GM18868 (cell line): ENCODE results near the gene NOPCHAP1.
A peak's percentile ranks its signal among the peaks of the same experiment; 100 is the strongest.

ENCODE experiments used
- ATAC-seq: cut with Tn5 transposase; IDR thresholded peaks from one replicate; pipeline ENCODE4 v1.9.1; 2021; ENCODE audit warnings: mild to moderate bottlenecking, moderate library complexity; ENCODE audit not compliant: unreplicated experiment

NOPCHAP1 gene

DNA sequence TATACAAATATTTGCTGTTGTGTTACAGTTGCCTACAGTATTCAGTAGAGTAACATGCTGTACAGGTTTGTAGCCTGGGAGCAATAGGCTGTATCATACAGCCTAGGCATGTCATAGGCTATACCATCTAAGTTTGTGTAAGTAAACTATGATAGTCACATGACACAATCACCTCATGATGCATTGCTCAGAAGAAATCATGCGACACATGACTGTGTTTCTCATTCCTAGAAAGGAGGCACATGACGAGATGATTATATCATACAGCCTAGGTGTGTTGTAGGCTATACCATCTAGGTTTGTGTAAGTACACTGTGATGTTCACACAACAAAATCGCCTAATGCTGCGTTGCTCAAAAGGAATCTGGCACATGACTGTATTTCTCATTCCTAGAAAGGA lies 31.9 kb downstream of the NOPCHAP1 start:
- ATAC-seq: no peak

DNA sequence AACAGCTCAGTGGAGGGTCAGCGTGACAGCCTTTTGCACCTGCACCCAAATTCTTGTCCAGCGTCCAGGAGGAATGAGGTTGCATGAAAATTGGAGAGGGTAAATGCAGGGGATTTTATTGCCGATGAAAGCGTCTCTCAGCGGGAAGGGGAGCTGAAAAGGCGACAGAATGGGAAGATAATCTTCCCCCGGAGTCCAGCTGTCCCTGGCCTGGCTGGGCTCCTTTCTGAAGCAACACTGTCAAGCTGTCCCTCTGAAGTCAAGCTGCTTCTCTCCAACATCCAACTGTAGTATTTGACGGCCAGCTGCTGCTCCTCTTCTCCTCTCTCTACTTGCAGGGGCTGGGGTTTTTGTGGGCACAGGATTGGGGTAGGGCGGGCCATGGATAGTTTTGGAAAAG lies 32.7 kb downstream of the NOPCHAP1 start:
- no peak for ATAC-seq

DNA sequence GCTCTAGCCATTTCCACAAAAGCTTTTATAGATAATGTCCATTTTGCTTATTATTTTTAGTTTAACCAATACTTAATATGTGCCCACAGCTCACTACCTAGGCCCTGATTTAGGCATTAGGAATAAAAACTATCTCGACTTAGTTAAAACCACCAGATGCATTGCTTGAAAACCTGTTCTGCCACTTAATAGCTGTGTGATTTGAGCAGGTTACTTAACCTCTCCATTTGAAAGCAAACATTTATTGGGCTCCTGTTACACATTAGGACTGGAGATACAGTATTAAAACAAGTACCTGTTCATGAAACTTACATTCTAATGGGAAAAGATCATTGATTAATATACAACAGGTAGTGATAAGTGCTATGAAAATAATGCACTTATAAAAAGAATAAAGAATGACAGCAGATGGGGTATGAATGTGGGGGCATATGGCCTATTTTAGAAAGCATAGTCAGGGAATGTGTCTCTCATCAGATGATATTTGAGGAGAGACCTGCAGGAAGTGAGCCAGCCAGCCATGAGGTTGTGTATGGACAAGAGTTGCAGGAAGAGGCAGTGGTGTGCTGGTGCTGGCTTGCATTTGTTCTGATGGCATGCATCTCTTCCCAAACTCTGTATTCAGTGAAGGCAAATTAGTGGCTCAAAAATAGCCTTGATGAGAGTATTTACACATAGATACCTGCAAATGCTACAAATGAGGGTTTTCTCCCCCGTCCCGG lies 34.3 kb downstream of the NOPCHAP1 start:
- ATAC-seq: no peak

DNA sequence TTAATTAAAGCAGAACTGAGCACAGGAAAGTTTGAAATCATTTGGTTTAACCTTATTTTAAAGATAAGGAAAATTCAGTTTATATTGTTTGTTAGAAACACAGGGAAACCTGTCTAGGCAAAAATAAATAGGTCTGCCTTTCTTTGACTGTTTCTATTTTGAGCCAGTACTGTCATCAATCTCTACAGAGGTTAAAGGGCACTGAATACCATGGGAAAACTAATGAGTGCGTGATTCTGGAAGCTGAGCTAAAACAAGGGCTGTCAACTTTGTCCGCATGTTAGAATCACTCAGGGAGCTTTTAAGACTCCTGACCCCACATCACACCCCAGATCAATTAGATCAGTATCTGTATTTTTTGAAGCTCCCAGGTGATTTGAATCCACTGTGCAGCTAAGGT lies 38.8 kb downstream of the NOPCHAP1 start:
- no peak for ATAC-seq

DNA sequence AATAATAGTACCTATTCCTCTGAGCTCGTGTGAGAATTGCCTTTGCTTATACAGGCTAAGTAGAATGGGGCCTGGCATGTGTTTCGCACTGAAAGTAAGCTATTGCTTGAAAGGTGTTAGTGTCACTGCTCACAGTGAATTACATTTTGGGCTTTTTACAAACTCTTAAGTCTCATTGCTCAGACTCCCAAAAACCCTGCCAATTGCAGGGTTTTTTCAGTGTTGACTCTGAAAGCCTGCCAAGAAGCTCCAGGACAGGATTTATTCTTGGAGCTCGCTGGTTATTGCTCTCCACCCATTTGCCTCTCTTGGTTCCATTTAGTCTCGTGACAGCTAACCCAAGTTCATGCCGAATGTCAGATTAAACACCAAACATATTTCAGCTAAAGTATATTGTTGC lies 39.8 kb downstream of the NOPCHAP1 start:
- ATAC-seq: no peak

DNA sequence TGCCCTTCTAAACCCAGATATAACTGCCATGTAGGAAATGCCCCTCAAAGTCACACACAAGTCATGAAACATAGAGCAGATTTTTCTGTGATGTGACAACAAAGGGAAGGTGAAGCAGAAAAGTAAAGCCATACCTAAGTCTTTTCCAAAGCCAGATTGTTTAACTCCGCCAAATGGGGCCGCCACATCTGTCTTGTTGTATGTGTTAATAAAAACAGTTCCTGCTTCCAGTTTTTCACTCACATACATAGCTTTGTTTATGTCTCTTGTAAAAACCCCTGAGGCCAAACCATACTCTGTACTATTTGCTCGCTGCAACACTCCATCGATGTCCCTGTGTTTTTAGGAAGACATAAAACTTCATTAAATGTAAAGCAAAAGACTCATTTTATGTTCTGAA lies 40.3 kb downstream of the NOPCHAP1 start:
- no peak for ATAC-seq

DNA sequence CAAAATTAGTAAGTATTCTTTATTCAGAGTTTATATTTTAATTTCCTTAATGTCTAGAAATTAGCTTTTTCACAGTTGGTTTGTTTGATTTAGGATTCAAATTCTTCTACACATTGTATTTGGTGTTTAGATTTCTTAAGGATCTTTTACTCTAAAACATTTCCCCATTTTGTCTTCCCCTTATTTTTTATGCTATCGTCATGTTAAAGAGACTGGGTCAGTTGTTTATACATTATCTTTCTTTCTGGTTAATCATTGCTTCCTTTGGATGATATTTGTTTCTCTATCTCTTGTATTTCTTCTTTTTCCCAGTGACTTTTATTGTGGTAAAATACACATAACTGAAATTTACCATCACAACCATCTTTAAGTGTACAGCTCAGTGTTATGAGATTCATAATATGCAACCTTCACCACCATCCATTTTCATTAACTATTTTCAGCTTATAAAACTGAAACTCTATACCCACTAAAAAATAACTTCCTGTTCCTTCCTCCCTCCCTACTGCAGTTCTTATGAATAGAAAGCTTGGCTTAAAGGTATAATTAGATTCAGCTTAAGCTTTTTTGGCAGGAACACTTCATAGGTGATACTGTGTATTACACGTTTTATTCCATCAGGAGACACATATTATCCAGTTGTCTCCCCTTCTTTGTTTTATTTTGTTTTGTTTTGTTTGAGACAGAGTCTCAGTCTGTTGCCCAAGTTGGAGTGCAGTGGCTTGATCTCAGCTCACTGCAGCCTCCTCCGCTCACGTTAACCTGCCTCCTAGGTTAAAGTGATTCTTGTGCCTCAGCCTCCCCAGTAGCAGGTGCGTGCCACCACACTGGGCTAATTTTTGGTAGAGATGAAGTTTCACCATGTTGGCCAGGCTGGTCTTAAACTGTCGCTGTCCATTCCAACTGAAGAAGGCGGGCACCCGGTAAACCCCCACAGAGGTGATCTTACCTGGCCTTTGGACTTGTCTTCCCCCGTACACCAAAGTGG lies 45.0 kb downstream of the NOPCHAP1 start:
- peak; percentile 85 for ATAC-seq

DNA sequence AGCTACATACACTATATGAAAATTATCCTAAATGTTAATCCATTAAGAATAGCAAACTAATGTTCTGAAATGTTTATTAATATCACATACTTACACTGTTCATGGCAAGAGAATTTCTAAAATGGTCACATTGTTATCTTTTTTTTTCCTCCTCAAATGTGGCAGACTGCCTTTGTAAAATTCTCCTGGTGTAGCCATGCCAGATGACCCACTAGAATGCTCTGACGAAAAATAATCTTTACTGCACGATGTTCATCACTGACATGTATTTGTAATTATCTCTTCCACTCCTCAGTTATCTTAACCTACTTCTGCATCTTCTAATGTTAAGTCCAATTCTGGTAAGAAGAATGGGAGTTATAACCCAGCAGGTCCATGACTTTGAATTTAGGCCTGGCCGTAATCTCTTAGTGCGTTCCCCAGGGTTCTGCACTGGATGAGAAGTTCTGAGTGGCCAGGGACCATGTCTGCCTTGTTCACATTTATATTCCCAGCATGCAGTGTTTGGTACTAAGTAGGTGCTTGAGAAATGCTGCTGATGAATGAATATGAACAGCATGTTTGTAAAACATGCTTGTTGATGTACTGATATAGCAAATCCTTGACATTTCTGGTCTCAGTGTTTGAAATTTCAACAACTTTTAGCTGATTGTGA lies 46.7 kb downstream of the NOPCHAP1 start:
- ATAC-seq: no peak

DNA sequence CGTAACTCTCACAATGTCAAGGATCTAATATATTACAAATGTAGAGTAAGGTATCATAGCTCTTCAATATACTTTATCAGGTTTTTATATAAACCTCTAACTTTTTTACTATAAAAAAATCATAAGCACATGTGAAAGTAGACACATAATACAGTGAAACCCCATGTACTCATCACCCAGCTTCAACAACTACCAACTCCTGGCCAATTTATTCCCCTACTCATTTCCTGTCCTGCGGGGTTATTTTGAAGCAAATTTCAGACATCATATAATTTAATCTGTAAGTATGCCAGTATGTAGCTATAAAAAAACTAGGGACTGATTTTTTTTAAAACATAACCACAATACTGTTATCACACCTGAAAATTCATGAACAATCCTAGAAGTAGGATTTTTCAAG lies 47.7 kb downstream of the NOPCHAP1 start:
- peak; percentile 35 for ATAC-seq
